Body of pancreas (tissue), 4 donors: Measurements from ENCODE around the gene SIPA1L3. TPM values are rescaled to one million over a fixed set of nuclear protein-coding genes. Genes with fewer than 3 reads are reported as not detected.

ENCODE experiments used
- ATAC-seq: fragments of 150-250 bp; one replicate; pipeline ENCODE4 v1.9.1; 2016
- DNase-seq, 4 donors: peaks; one replicate each; pipeline ENCODE4 v3.0.0-alpha.2; 2019
- H3K27ac ChIP-seq, 4 donors: fragments of 200-600 bp; sonication (generic); 1 replicate in 3 of 4; 2 replicates in 1 of 4; pipeline versions ENCODE4 v1.5.1 to v1.6.1; 2016 to 2019; ENCODE audit warnings: mild to moderate bottlenecking in 1 of 4, mixed read lengths in 1 of 4, moderate library complexity in 1 of 4
- H3K27me3 ChIP-seq, 2 donors: fragments of 200-600 bp; sonication (generic); one replicate each; pipeline ENCODE4 v1.6.0; 2016; ENCODE audit warnings: mild to moderate bottlenecking in 1 of 2
- H3K36me3 ChIP-seq, 2 donors: fragments of 200-600 bp; sonication (generic); replicated peaks in 1 of 2; 2 replicates each; pipeline ENCODE4 v1.5.1; 2016; ENCODE audit warnings: low read depth in 2 of 2; ENCODE audit not compliant: insufficient read depth in 1 of 2
- H3K4me1 ChIP-seq: fragments of 200-600 bp; sonication (generic); one replicate; pipeline ENCODE4 v1.6.0; 2016
- H3K4me3 ChIP-seq, 2 donors: fragments of 200-600 bp; sonication (generic); 1 replicate in 1 of 2; 2 replicates in 1 of 2; pipeline ENCODE4 v1.5.1; 2016 to 2019
- H3K9me3 ChIP-seq, 3 donors: fragments of 200-600 bp; sonication (generic); 1 replicate in 2 of 3; 2 replicates in 1 of 3; pipeline ENCODE4 v1.5.1; 2016
- POLR2A ChIP-seq, 3 donors: fragments of 450-650 bp; IDR thresholded peaks; one replicate each; pipeline ENCODE4 v1.6.1; 2016; ENCODE audit warnings: antibody characterized with exemption in 3 of 3, mild to moderate bottlenecking in 2 of 3
- WGBS, 2 donors: methylation state at CpG; one replicate each; pipeline ENCODE4 v1.1.5; 2017; 5-methylcytosine and 5-hydroxymethylcytosine counted together
- intact Hi-C: fragments of 100-400 bp; cut with DNase I; formaldehyde crosslinking; loops from one replicate; pipeline ENCODE4 v1.15.1; 2023
- total RNA-seq, 2 donors: library from RNA; depleted of rRNA; stranded (reverse); fragments of >200 nt; gene quantifications; one replicate each; pipeline ENCODE4 v1.1.0, GENCODE V29; 2016
- TF ChIP-seq, protein P1 (sequence below), 7 experiments: fragments of 450-650 bp in 4 of 7; fragments of 200-600 bp in 3 of 7; sonication (generic) in 3 of 7; IDR thresholded peaks; one replicate each; pipeline ENCODE4 v1.5.1; 2016 to 2019; ENCODE audit warnings: antibody characterized with exemption in 7 of 7

The SIPA1L3 gene
- total RNA-seq, 2 donors from 2014 or later, result 41.5 to 62.0 TPM

DNA sequence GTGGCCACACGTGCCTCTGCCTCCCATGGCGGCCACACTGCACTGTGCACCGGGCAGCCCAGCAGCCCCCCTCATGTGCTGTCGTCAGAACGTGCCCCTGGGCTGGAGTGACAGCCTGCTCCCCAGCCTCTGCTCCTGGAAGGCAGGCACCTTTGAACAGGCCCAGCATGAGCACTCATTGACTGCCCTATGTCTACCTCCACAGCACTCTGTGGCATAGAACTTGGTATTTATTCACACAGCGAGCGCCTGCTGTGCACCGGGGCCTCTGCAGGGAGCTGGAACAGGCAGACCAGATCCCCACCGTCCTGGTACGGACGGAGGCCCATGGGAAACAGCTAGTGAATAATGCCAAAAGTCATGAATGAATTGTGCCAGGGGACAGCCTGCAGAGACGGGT, 263.3 kb downstream of the SIPA1L3 start:
- intact Hi-C loops, result no loop called here
- Histone ChIP-seq H3K27me3 (no peaks in the 10 kb centered on the region), H3K4me1 (no peaks in the 10 kb centered on the region), H3K9me3 (no peaks in the 10 kb centered on the region), H3K27ac (no peak overlapping the region), H3K36me3 (peaks cover 0 to 5% of the 10 kb centered on the region in 2 donors), H3K4me3 (no peak overlapping the region)
- WGBS, 2 donors, result 93 to 95% methylated on average over 6 to 12 of the region's 12 CpGs
- DNase-seq (no peak), ATAC-seq (no peak)
- no peak for TF ChIP-seq POLR2A (IDR thresholded peaks at IDR 0.05)
- TF ChIP-seq, protein P1, sequence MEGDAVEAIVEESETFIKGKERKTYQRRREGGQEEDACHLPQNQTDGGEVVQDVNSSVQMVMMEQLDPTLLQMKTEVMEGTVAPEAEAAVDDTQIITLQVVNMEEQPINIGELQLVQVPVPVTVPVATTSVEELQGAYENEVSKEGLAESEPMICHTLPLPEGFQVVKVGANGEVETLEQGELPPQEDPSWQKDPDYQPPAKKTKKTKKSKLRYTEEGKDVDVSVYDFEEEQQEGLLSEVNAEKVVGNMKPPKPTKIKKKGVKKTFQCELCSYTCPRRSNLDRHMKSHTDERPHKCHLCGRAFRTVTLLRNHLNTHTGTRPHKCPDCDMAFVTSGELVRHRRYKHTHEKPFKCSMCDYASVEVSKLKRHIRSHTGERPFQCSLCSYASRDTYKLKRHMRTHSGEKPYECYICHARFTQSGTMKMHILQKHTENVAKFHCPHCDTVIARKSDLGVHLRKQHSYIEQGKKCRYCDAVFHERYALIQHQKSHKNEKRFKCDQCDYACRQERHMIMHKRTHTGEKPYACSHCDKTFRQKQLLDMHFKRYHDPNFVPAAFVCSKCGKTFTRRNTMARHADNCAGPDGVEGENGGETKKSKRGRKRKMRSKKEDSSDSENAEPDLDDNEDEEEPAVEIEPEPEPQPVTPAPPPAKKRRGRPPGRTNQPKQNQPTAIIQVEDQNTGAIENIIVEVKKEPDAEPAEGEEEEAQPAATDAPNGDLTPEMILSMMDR (IDR thresholded peaks at IDR 0.05), result no peak

DNA sequence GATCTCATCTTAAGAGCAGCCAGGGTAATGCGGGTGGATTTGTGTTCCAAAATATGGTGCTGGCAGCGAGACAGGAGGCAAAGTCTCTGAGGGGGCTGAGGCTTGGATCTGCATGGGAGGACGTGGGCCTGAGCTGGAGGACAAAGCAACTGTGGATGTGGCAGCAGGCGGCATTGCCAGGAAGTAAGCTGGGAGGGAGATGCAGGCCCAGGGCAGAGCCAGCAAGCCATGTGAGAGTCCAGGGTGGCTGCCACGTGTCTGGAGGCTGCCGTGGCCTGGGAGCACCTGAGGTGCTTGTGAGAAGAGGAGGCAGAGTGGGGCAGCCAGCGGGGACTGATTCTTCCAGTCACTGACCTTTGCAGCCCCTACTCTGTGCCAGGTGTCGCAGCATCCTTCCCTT, 265.0 kb downstream of the SIPA1L3 start:
- intact Hi-C loops, result no loop called here
- H3K4me1 ChIP-seq, result no peaks in the 10 kb centered on the region
- TF ChIP-seq, protein P1 (IDR thresholded peaks at IDR 0.05), result no peak
- no peak for TF ChIP-seq POLR2A (IDR thresholded peaks at IDR 0.05)
- no peaks in the 10 kb centered on the region for H3K36me3 ChIP-seq
- 89 to 98% methylated on average over 7 to 8 of the region's 8 CpGs for WGBS, 2 donors
- H3K27ac ChIP-seq, result no peak overlapping the region
- H3K27me3 ChIP-seq, result no peaks in the 10 kb centered on the region
- no peak overlapping the region for H3K4me3 ChIP-seq
- H3K9me3 ChIP-seq, result no peaks in the 10 kb centered on the region
- DNase-seq (no peak), ATAC-seq (no peak)

DNA sequence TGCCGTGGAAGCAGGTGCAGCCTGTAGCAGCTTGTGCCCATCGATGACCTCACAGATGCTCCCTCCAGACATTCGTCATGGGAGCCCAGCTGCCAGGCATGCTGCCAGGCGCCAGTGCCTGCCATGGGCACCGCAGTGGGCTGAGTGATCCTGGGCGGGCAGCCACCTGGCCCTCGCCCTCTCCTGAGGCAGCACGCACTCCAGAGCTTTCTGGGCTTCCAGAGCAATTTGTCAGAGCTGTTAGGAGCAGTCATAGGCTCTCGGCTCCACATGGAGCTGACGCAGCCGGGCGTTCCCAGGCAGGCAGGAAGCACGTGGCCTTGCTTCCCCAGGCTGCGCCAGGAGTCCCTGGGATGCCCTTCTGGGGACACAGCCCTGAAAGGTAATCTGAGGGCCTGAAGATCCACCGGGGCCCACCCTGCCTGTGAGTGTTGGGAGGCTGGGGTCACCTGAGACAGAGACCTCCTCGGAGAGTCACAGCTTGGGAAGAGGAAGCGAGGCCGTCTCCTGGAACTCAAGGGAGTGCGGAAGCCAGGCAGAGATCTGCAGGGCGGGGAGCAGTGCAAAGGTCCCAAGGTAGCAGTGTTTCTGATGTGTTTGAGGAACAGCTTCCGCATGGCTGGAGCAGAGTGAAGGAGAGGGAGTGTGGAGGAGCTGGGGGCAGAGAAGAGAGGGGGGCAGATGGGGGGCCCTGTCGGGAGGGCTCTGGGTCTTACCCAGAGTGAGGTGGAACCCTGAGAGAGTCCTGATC, 266.5 kb downstream of the SIPA1L3 start:
- H3K4me1 ChIP-seq, result no peaks in the 10 kb centered on the region
- DNase-seq (peak; percentile 27 to 72 (median 67)), ATAC-seq (peak; percentile 69)
- H3K27ac ChIP-seq, result peak overlapping the region in 2 of 4 donors; percentile 3 to 28
- TF ChIP-seq, protein P1 (IDR thresholded peaks at IDR 0.05), result no peak
- no peak for TF ChIP-seq POLR2A (IDR thresholded peaks at IDR 0.05)
- intact Hi-C loops, result no loop called here
- H3K4me3 ChIP-seq, result no peak overlapping the region
- H3K36me3 ChIP-seq, result no peaks in the 10 kb centered on the region
- H3K27me3 ChIP-seq, result no peaks in the 10 kb centered on the region
- WGBS, 2 donors, result 72 to 86% methylated on average over 8 to 21 of the region's 22 CpGs
- no peaks in the 10 kb centered on the region for H3K9me3 ChIP-seq

DNA sequence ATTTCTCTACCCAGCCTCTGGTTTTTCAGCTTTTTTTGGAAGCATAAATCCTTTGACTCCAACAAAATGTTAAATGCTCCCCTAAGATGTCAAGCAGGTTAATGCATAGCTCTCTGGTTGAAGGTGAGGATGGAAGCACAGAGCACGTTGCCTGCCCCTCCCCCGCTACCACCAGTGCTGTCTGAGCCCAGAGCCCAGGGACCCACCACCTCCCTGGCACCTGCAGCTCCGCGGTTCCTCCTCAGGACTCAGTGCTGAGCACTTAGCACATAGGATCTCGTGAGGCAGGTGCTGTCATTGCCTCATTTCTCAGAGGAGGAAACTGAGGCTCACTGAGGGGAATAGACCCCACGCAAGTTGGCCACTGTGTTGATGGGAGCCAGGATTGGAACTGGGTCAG, 268.4 kb downstream of the SIPA1L3 start:
- no peak for TF ChIP-seq POLR2A (IDR thresholded peaks at IDR 0.05)
- TF ChIP-seq, protein P1 (IDR thresholded peaks at IDR 0.05), result no peak
- WGBS, 2 donors, result 79 to 80% methylated on average over 2 to 6 of the region's 6 CpGs
- H3K4me1 ChIP-seq, result no peaks in the 10 kb centered on the region
- no peaks in the 10 kb centered on the region for H3K36me3 ChIP-seq
- H3K9me3 ChIP-seq, result peaks cover 0 to 7% (median 0%) of the 10 kb centered on the region in 3 donors
- DNase-seq, result no peak
- H3K27ac ChIP-seq, result no peak overlapping the region
- no peak for ATAC-seq
- H3K27me3 ChIP-seq, result no peaks in the 10 kb centered on the region
- intact Hi-C loops, result no loop called here
- no peak overlapping the region for H3K4me3 ChIP-seq

DNA sequence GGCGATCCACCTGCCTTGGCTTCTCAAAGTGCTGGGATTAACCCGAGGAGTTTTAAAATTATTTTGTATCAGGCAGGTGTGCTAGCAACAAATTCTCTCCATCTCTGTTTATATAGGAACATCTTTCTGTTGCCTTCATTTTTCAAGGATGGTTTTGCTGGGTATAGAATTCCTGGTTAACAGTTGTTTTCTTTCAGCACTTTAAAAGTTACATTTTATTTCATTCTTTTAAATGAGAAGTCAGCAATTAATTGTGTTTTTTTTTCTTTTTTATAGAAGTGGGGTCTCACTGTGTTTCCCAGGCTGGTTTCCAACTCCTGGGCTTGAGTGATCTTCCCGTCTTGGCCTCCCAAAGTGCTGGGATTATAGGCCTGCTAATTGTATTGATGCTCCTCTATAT, 273.1 kb downstream of the SIPA1L3 start:
- Histone ChIP-seq H3K36me3 (peaks cover 0 to 4% of the 10 kb centered on the region in 2 donors), H3K4me3 (no peak overlapping the region), H3K4me1 (no peaks in the 10 kb centered on the region), H3K27me3 (no peaks in the 10 kb centered on the region), H3K27ac (no peak overlapping the region), H3K9me3 (peaks cover 0 to 7% (median 0%) of the 10 kb centered on the region in 3 donors)
- DNase-seq, result no peak
- intact Hi-C loops, result no loop called here
- WGBS, 2 donors, result 92 to 97% methylated on average over 3 of the region's 3 CpGs
- ATAC-seq, result no peak
- TF ChIP-seq, protein P1 (IDR thresholded peaks at IDR 0.05), result no peak
- TF ChIP-seq POLR2A (IDR thresholded peaks at IDR 0.05), result no peak
